ENCODE measurements around the gene LMBR1. TPM values are rescaled to one million over a fixed set of nuclear protein-coding genes. Genes with fewer than 3 reads are reported as not detected.

The LMBR1 gene
- polyA plus RNA-seq, 2 donors: 4.4 to 7.0 TPM

- Histone ChIP-seq H3K4me3 (ENCODE audit: low read depth in 1 of 2, low read length in 2 of 2) (no peak overlapping the region), H3K4me1 (ENCODE audit: control insufficient read depth in 2 of 2, insufficient read depth in 2 of 2, low read length in 1 of 2) (no peaks in the 10 kb centered on the region), H3K27ac (ENCODE audit: low read depth in 2 of 2, low read length in 1 of 2) (no peak overlapping the region), H3K27me3 (ENCODE audit: control insufficient read depth in 1 of 2, insufficient read depth in 2 of 2, low read length in 2 of 2) (no peaks in the 10 kb centered on the region), H3K36me3 (ENCODE audit: control insufficient read depth in 2 of 2, insufficient read depth in 2 of 2, low read length in 1 of 2) (no peaks in the 10 kb centered on the region), H3K9me3 (ENCODE audit: control insufficient read depth in 2 of 2, insufficient read depth in 1 of 2, low read depth in 1 of 2, low read length in 1 of 2) (no peaks in the 10 kb centered on the region)
- WGBS, 2 donors: 94% methylated on average over 4 of the region's 4 CpGs
Measured at GRCh38 chr7:156785998-156786543, 106.9 kb downstream of the LMBR1 start.

DNA sequence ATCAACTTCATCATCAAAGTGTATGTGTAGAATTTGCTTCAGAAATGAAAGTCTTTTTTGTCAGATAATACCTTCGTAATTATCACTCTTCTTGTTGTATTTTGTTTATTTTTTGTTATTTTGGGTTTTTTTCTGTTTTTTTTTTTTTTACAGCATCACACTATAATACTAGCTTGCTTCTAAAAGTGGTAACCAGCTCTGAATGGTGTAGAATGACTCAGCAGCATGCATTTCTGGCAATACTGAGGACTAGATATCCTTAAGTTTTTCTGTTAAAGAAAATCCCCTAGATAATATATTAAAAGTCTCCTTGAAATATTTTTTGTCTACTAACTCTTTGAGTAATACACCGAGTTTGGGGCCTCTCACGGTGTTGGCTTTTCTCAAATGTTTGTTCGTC is 109.1 kb downstream of the LMBR1 start:
- no peak overlapping the region for H3K4me3 ChIP-seq (ENCODE audit: low read depth in 1 of 2, low read length in 2 of 2)
- H3K27me3 ChIP-seq (ENCODE audit: control insufficient read depth in 1 of 2, insufficient read depth in 2 of 2, low read length in 2 of 2): no peaks in the 10 kb centered on the region
- 93 to 94% methylated on average over 4 of the region's 4 CpGs for WGBS, 2 donors
- H3K4me1 ChIP-seq (ENCODE audit: control insufficient read depth in 2 of 2, insufficient read depth in 2 of 2, low read length in 1 of 2): no peaks in the 10 kb centered on the region
- no peaks in the 10 kb centered on the region for H3K9me3 ChIP-seq (ENCODE audit: control insufficient read depth in 2 of 2, insufficient read depth in 1 of 2, low read depth in 1 of 2, low read length in 1 of 2)
- no peak overlapping the region for H3K27ac ChIP-seq (ENCODE audit: low read depth in 2 of 2, low read length in 1 of 2)
- H3K36me3 ChIP-seq (ENCODE audit: control insufficient read depth in 2 of 2, insufficient read depth in 2 of 2, low read length in 1 of 2): no peaks in the 10 kb centered on the region

DNA sequence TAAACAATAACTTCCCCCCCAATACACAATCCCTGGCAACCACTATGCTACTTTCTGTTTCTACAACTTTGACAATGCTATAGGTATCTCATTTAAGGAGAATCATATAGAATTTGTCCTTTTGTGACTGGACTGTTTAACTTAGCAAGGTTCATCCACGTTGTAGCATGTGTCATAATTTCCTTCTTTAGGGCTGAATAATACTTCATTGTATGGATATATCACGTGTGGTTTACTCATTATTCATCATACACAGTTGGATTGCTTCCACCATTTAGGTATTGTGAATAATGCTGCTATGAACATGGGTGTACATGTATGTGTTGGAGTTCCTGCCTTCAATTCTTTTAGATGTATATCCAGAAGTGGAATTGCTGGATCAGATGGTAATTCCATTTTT is 111.0 kb downstream of the LMBR1 start:
- Histone ChIP-seq H3K27me3 (ENCODE audit: control insufficient read depth in 1 of 2, insufficient read depth in 2 of 2, low read length in 2 of 2) (no peaks in the 10 kb centered on the region), H3K4me3 (ENCODE audit: low read depth in 1 of 2, low read length in 2 of 2) (no peak overlapping the region), H3K9me3 (ENCODE audit: control insufficient read depth in 2 of 2, insufficient read depth in 1 of 2, low read depth in 1 of 2, low read length in 1 of 2) (no peaks in the 10 kb centered on the region), H3K4me1 (ENCODE audit: control insufficient read depth in 2 of 2, insufficient read depth in 2 of 2, low read length in 1 of 2) (no peaks in the 10 kb centered on the region), H3K36me3 (ENCODE audit: control insufficient read depth in 2 of 2, insufficient read depth in 2 of 2, low read length in 1 of 2) (no peaks in the 10 kb centered on the region), H3K27ac (ENCODE audit: low read depth in 2 of 2, low read length in 1 of 2) (no peak overlapping the region)
- WGBS, 2 donors: 71 to 79% methylated on average over 2 of the region's 2 CpGs

DNA sequence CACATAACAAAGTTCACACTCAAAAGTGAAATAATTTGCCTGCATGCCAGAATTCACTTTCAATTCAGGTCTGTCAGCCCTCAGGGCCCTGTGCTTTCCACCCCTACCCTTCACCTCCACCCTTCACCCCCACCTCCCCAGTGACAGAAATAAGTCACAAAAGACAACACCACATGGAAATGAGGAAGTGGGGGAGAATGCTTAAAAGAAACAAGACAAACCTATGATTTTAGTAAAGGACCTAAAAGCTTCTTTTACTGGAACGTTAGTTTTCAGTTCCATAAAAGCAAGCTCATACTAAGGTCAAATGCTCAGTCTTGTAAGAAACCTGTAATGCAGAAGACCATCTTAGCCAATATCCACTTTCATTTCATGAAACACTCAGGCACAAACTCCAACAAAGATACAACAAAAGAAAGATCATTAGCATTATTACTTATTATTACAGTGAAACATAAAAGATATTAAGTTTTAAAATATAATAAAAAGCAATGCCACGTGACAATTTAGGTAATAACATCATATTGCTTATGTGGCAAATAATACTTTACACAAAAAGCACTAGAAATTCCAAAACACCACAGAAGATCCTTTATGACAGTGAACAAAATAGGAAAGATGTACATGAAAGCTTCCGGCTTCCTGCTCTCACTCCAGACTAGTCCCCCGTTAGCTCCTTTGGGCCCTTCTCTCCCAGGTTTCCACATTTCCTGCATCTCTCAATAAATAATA is 112.1 kb downstream of the LMBR1 start:
- Histone ChIP-seq H3K4me3 (ENCODE audit: low read depth in 1 of 2, low read length in 2 of 2) (no peak overlapping the region), H3K4me1 (ENCODE audit: control insufficient read depth in 2 of 2, insufficient read depth in 2 of 2, low read length in 1 of 2) (no peaks in the 10 kb centered on the region), H3K27ac (ENCODE audit: low read depth in 2 of 2, low read length in 1 of 2) (no peak overlapping the region), H3K27me3 (ENCODE audit: control insufficient read depth in 1 of 2, insufficient read depth in 2 of 2, low read length in 2 of 2) (no peaks in the 10 kb centered on the region), H3K9me3 (ENCODE audit: control insufficient read depth in 2 of 2, insufficient read depth in 1 of 2, low read depth in 1 of 2, low read length in 1 of 2) (no peaks in the 10 kb centered on the region), H3K36me3 (ENCODE audit: control insufficient read depth in 2 of 2, insufficient read depth in 2 of 2, low read length in 1 of 2) (no peaks in the 10 kb centered on the region)
- 89 to 92% methylated on average over 4 of the region's 4 CpGs for WGBS, 2 donors

GRCh38 chr7:156778668-156779067 is 114.3 kb downstream of the LMBR1 start:
- Histone ChIP-seq H3K36me3 (ENCODE audit: control insufficient read depth in 2 of 2, insufficient read depth in 2 of 2, low read length in 1 of 2) (no peaks in the 10 kb centered on the region), H3K9me3 (ENCODE audit: control insufficient read depth in 2 of 2, insufficient read depth in 1 of 2, low read depth in 1 of 2, low read length in 1 of 2) (no peaks in the 10 kb centered on the region), H3K4me1 (ENCODE audit: control insufficient read depth in 2 of 2, insufficient read depth in 2 of 2, low read length in 1 of 2) (no peaks in the 10 kb centered on the region), H3K4me3 (ENCODE audit: low read depth in 1 of 2, low read length in 2 of 2) (no peak overlapping the region), H3K27ac (ENCODE audit: low read depth in 2 of 2, low read length in 1 of 2) (no peak overlapping the region), H3K27me3 (ENCODE audit: control insufficient read depth in 1 of 2, insufficient read depth in 2 of 2, low read length in 2 of 2) (no peaks in the 10 kb centered on the region)
- WGBS, 2 donors: 70 to 73% methylated on average over 3 of the region's 3 CpGs

DNA sequence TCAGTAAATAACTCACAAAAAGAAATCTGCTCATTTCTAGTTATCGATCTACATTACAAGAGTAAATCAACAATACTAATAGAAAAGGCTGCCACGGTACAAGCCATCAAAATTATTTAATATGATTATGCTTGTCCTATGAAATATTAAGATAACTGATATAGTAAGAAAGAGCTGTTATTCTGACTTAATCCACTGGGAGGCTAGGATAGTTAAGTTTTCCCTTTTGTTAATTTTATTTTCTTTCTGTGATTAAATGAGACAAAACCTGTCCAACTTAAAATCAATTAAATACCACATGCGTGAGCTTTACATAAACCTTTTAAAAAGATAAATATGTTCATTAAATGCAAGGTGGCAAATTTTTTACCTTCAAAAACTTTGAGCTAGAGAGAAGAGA is 114.8 kb downstream of the LMBR1 start:
- Histone ChIP-seq H3K36me3 (ENCODE audit: control insufficient read depth in 2 of 2, insufficient read depth in 2 of 2, low read length in 1 of 2) (no peaks in the 10 kb centered on the region), H3K9me3 (ENCODE audit: control insufficient read depth in 2 of 2, insufficient read depth in 1 of 2, low read depth in 1 of 2, low read length in 1 of 2) (no peaks in the 10 kb centered on the region), H3K4me1 (ENCODE audit: control insufficient read depth in 2 of 2, insufficient read depth in 2 of 2, low read length in 1 of 2) (no peaks in the 10 kb centered on the region), H3K27me3 (ENCODE audit: control insufficient read depth in 1 of 2, insufficient read depth in 2 of 2, low read length in 2 of 2) (no peaks in the 10 kb centered on the region), H3K4me3 (ENCODE audit: low read depth in 1 of 2, low read length in 2 of 2) (no peak overlapping the region), H3K27ac (ENCODE audit: low read depth in 2 of 2, low read length in 1 of 2) (no peak overlapping the region)
- WGBS, 2 donors: 95 to 98% methylated on average over 3 of the region's 3 CpGs

DNA sequence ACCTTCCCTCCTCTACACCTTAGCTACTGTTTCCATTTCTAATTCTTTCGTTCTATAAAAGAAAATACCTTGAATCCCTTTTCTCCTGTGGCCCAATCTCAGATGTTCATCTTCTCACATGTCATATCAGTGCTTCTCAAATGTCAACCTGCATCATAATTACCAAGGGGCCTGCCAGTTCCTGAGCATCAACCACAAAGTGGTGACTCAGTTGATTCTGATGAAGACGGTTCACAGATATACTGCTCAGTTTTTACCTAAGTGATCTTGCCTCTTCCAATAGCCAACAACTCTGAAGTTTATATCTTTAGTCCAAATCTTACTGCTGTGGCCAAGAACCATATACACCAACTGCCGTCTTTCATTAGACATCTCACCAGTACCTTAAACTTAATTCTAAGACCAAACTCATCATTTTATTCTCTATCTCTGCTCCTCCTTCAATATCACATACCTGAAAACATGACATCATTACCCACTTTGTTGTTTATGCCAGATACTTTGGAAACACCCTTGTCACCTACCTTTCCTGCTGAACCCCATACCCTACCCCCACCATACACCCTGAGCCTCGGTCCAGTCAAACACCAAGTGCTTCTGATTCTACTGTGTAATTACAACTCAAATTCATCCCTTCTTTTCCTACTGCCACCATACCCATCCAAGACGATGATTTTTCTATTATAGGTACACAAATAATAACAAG is 115.5 kb downstream of the LMBR1 start:
- H3K27me3 ChIP-seq (ENCODE audit: control insufficient read depth in 1 of 2, insufficient read depth in 2 of 2, low read length in 2 of 2): no peaks in the 10 kb centered on the region
- no peak overlapping the region for H3K27ac ChIP-seq (ENCODE audit: low read depth in 2 of 2, low read length in 1 of 2)
- H3K9me3 ChIP-seq (ENCODE audit: control insufficient read depth in 2 of 2, insufficient read depth in 1 of 2, low read depth in 1 of 2, low read length in 1 of 2): no peaks in the 10 kb centered on the region
- WGBS, 2 donors: 89 to 90% methylated on average over 5 of the region's 5 CpGs
- H3K36me3 ChIP-seq (ENCODE audit: control insufficient read depth in 2 of 2, insufficient read depth in 2 of 2, low read length in 1 of 2): no peaks in the 10 kb centered on the region
- no peak overlapping the region for H3K4me3 ChIP-seq (ENCODE audit: low read depth in 1 of 2, low read length in 2 of 2)
- H3K4me1 ChIP-seq (ENCODE audit: control insufficient read depth in 2 of 2, insufficient read depth in 2 of 2, low read length in 1 of 2): no peaks in the 10 kb centered on the region

DNA sequence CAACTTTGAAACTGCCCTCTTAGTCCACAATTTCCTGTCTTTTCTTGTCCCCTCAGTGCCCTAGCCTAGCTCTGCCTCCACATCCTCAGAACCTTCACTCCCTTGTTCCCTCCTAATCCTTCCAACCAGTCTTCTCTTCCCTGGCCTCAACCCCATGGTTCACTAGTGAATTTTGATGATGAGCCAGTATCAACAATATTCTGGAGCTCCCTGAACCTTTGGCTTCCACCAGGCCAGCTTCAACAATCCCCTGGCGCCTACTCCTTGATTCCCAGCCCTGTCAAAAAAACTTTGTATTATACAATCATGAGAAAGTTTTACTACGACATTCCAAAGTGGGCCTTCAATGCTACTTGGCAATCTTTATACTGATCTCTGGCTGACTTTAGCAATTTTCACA is 116.5 kb downstream of the LMBR1 start:
- WGBS, 2 donors: 73 to 79% methylated on average over 2 of the region's 2 CpGs

GRCh38 chr7:156773966-156774365 is 119.0 kb downstream of the LMBR1 start:
- Histone ChIP-seq H3K4me1 (ENCODE audit: control insufficient read depth in 2 of 2, insufficient read depth in 2 of 2, low read length in 1 of 2) (no peaks in the 10 kb centered on the region), H3K27me3 (ENCODE audit: control insufficient read depth in 1 of 2, insufficient read depth in 2 of 2, low read length in 2 of 2) (no peaks in the 10 kb centered on the region), H3K4me3 (ENCODE audit: low read depth in 1 of 2, low read length in 2 of 2) (no peak overlapping the region), H3K27ac (ENCODE audit: low read depth in 2 of 2, low read length in 1 of 2) (no peak overlapping the region), H3K36me3 (ENCODE audit: control insufficient read depth in 2 of 2, insufficient read depth in 2 of 2, low read length in 1 of 2) (no peaks in the 10 kb centered on the region), H3K9me3 (ENCODE audit: control insufficient read depth in 2 of 2, insufficient read depth in 1 of 2, low read depth in 1 of 2, low read length in 1 of 2) (no peaks in the 10 kb centered on the region)
- WGBS, 2 donors: 45 to 95% methylated on average over 1 of the region's 1 CpG

More for the DNA sequence above, 116.5 kb downstream of the LMBR1 start:
- no peaks in the 10 kb centered on the region for H3K9me3 ChIP-seq (ENCODE audit: control insufficient read depth in 2 of 2, insufficient read depth in 1 of 2, low read depth in 1 of 2, low read length in 1 of 2)
- no peaks in the 10 kb centered on the region for H3K4me1 ChIP-seq (ENCODE audit: control insufficient read depth in 2 of 2, insufficient read depth in 2 of 2, low read length in 1 of 2)
- H3K36me3 ChIP-seq (ENCODE audit: control insufficient read depth in 2 of 2, insufficient read depth in 2 of 2, low read length in 1 of 2): no peaks in the 10 kb centered on the region
- no peak overlapping the region for H3K4me3 ChIP-seq (ENCODE audit: low read depth in 1 of 2, low read length in 2 of 2)
- H3K27me3 ChIP-seq (ENCODE audit: control insufficient read depth in 1 of 2, insufficient read depth in 2 of 2, low read length in 2 of 2): no peaks in the 10 kb centered on the region
- H3K27ac ChIP-seq (ENCODE audit: low read depth in 2 of 2, low read length in 1 of 2): no peak overlapping the region
